Measurements from ENCODE around the gene F10. TPM values are rescaled to one million over a fixed set of nuclear protein-coding genes. Genes with fewer than 3 reads are reported as not detected.

The F10 gene
- total and polyA plus RNA-seq, 9 of the 15 experiments (the other 6 are each of a cell fraction or from before 2014, with no cell fraction given) = 0.04 to 0.09 (median 0.07) TPM; not detected in 5

GRCh38 chr13:113157929-113158747 lies 35.5 kb downstream of the F10 start, which contains the start of gene PROZ (continued):
- TF ChIP-seq, protein P1, sequence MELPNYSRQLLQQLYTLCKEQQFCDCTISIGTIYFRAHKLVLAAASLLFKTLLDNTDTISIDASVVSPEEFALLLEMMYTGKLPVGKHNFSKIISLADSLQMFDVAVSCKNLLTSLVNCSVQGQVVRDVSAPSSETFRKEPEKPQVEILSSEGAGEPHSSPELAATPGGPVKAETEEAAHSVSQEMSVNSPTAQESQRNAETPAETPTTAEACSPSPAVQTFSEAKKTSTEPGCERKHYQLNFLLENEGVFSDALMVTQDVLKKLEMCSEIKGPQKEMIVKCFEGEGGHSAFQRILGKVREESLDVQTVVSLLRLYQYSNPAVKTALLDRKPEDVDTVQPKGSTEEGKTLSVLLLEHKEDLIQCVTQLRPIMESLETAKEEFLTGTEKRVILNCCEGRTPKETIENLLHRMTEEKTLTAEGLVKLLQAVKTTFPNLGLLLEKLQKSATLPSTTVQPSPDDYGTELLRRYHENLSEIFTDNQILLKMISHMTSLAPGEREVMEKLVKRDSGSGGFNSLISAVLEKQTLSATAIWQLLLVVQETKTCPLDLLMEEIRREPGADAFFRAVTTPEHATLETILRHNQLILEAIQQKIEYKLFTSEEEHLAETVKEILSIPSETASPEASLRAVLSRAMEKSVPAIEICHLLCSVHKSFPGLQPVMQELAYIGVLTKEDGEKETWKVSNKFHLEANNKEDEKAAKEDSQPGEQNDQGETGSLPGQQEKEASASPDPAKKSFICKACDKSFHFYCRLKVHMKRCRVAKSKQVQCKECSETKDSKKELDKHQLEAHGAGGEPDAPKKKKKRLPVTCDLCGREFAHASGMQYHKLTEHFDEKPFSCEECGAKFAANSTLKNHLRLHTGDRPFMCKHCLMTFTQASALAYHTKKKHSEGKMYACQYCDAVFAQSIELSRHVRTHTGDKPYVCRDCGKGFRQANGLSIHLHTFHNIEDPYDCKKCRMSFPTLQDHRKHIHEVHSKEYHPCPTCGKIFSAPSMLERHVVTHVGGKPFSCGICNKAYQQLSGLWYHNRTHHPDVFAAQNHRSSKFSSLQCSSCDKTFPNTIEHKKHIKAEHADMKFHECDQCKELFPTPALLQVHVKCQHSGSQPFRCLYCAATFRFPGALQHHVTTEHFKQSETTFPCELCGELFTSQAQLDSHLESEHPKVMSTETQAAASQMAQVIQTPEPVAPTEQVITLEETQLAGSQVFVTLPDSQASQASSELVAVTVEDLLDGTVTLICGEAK (IDR thresholded peaks at IDR 0.05) = peak; percentile 86
- TF ChIP-seq, protein P1 (CRISPR knock-in tag; IDR thresholded peaks at IDR 0.05) = no peak
- TF ChIP-seq, protein P2, sequence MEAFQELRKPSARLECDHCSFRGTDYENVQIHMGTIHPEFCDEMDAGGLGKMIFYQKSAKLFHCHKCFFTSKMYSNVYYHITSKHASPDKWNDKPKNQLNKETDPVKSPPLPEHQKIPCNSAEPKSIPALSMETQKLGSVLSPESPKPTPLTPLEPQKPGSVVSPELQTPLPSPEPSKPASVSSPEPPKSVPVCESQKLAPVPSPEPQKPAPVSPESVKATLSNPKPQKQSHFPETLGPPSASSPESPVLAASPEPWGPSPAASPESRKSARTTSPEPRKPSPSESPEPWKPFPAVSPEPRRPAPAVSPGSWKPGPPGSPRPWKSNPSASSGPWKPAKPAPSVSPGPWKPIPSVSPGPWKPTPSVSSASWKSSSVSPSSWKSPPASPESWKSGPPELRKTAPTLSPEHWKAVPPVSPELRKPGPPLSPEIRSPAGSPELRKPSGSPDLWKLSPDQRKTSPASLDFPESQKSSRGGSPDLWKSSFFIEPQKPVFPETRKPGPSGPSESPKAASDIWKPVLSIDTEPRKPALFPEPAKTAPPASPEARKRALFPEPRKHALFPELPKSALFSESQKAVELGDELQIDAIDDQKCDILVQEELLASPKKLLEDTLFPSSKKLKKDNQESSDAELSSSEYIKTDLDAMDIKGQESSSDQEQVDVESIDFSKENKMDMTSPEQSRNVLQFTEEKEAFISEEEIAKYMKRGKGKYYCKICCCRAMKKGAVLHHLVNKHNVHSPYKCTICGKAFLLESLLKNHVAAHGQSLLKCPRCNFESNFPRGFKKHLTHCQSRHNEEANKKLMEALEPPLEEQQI (IDR thresholded peaks at IDR 0.05) = no peak
- TF ChIP-seq NFIX (CRISPR knock-in tag; IDR thresholded peaks at IDR 0.05; ENCODE audit: low read depth) = peak; percentile 86
- TF ChIP-seq NFIC (IDR thresholded peaks at IDR 0.05) = peak; percentile 98
- TF ChIP-seq SMAD1 (IDR thresholded peaks at IDR 0.05; ENCODE audit: low read depth, low read length, partially characterized antibody) = peak; percentile 20
- TF ChIP-seq BCL6 (CRISPR knock-in tag; IDR thresholded peaks at IDR 0.05) = no peak
- peak; percentile 64; the same call in 1 of the 2 replicates for TF ChIP-seq ZNF766 (CRISPR knock-in tag; conservative IDR thresholded peaks at IDR 0.05)
- no peak for TF ChIP-seq SRSF1 (IDR thresholded peaks at IDR 0.05; ENCODE audit: low read depth, low read length)

Measured in K562 (cell line).